Ishikawa (cell line): ENCODE measurements around the gene PDE6H.

ENCODE experiments used
- CEBPB ChIP-seq: IDR thresholded peaks from 2 replicates; pipeline ENCODE4 v1.6.1; 2012
- CREB1 ChIP-seq: IDR thresholded peaks from 2 replicates; pipeline ENCODE4 v1.6.1; 2012; ENCODE audit warnings: low read depth
- EGR1 ChIP-seq: IDR thresholded peaks from 2 replicates; pipeline ENCODE4 v1.6.1; 2012
- EP300 ChIP-seq: IDR thresholded peaks from 2 replicates; pipeline ENCODE4 v1.6.1; 2012; ENCODE audit warnings: borderline replicate concordance
- FOXM1 ChIP-seq: IDR thresholded peaks from 2 replicates; pipeline ENCODE4 v1.6.1; 2012; ENCODE audit warnings: low read depth, borderline replicate concordance
- NFIC ChIP-seq: IDR thresholded peaks from 2 replicates; pipeline ENCODE4 v1.6.1; 2012
- RAD21 ChIP-seq: IDR thresholded peaks from 2 replicates; pipeline ENCODE4 v1.6.1; 2012; ENCODE audit warnings: low read depth
- TAF1 ChIP-seq: IDR thresholded peaks from 2 replicates; pipeline ENCODE4 v1.6.1; 2012; ENCODE audit warnings: low read depth, mild to moderate bottlenecking
- TCF12 ChIP-seq: IDR thresholded peaks from 2 replicates; pipeline ENCODE4 v1.6.1; 2012; ENCODE audit warnings: low read depth
- TEAD4 ChIP-seq: IDR thresholded peaks from 2 replicates; pipeline ENCODE4 v1.6.1; 2012
- YY1 ChIP-seq: IDR thresholded peaks from 2 replicates; pipeline ENCODE4 v1.6.1; 2012; ENCODE audit warnings: low read depth
- ZBTB7A ChIP-seq: IDR thresholded peaks from 2 replicates; pipeline ENCODE4 v1.6.1; 2012; ENCODE audit warnings: low read depth
- TF ChIP-seq, protein P1 (sequence below): IDR thresholded peaks from 2 replicates; pipeline ENCODE4 v1.6.1; 2012; ENCODE audit warnings: low read depth, mild to moderate bottlenecking
- TF ChIP-seq, protein P2 (sequence below): IDR thresholded peaks from 2 replicates; pipeline ENCODE4 v1.6.1; 2012
- TF ChIP-seq, protein P3 (sequence below): IDR thresholded peaks from 2 replicates; pipeline ENCODE4 v1.6.1; 2012

Gene PDE6H

DNA sequence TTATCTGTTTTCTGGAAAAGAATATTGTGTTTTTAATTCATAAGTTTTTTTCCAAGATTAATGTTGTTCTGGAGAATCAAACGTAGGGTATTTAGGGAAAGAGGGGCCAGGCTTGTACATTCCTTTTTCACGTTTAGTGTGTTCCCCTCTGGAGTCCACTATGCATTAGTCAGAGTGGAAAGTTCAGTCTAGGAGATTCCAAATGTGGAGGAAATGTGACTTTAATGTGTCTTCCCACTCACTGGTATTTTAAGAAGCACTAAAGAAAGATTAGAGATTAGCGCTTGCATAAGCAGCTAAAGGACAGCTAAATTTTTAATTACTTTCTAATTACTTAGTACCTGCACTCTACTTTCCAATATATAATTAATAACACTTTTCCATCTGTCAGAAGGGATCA, 4.4 kb upstream of the PDE6H start:
- no peak for TF ChIP-seq RAD21
- no peak for TF ChIP-seq FOXM1
- TF ChIP-seq, protein P1, sequence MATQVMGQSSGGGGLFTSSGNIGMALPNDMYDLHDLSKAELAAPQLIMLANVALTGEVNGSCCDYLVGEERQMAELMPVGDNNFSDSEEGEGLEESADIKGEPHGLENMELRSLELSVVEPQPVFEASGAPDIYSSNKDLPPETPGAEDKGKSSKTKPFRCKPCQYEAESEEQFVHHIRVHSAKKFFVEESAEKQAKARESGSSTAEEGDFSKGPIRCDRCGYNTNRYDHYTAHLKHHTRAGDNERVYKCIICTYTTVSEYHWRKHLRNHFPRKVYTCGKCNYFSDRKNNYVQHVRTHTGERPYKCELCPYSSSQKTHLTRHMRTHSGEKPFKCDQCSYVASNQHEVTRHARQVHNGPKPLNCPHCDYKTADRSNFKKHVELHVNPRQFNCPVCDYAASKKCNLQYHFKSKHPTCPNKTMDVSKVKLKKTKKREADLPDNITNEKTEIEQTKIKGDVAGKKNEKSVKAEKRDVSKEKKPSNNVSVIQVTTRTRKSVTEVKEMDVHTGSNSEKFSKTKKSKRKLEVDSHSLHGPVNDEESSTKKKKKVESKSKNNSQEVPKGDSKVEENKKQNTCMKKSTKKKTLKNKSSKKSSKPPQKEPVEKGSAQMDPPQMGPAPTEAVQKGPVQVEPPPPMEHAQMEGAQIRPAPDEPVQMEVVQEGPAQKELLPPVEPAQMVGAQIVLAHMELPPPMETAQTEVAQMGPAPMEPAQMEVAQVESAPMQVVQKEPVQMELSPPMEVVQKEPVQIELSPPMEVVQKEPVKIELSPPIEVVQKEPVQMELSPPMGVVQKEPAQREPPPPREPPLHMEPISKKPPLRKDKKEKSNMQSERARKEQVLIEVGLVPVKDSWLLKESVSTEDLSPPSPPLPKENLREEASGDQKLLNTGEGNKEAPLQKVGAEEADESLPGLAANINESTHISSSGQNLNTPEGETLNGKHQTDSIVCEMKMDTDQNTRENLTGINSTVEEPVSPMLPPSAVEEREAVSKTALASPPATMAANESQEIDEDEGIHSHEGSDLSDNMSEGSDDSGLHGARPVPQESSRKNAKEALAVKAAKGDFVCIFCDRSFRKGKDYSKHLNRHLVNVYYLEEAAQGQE = no peak
- no peak for TF ChIP-seq YY1
- TF ChIP-seq EP300 = no peak
- TF ChIP-seq, protein P2, sequence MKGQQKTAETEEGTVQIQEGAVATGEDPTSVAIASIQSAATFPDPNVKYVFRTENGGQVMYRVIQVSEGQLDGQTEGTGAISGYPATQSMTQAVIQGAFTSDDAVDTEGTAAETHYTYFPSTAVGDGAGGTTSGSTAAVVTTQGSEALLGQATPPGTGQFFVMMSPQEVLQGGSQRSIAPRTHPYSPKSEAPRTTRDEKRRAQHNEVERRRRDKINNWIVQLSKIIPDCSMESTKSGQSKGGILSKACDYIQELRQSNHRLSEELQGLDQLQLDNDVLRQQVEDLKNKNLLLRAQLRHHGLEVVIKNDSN = no peak
- TF ChIP-seq, protein P3, sequence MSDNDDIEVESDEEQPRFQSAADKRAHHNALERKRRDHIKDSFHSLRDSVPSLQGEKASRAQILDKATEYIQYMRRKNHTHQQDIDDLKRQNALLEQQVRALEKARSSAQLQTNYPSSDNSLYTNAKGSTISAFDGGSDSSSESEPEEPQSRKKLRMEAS = no peak
- no peak for TF ChIP-seq CREB1
- TF ChIP-seq TCF12 = no peak
- TF ChIP-seq EGR1 = no peak
- TF ChIP-seq TAF1 = no peak
- TF ChIP-seq TEAD4 = no peak
- TF ChIP-seq CEBPB = no peak
- TF ChIP-seq ZBTB7A = no peak
- TF ChIP-seq NFIC = no peak

DNA sequence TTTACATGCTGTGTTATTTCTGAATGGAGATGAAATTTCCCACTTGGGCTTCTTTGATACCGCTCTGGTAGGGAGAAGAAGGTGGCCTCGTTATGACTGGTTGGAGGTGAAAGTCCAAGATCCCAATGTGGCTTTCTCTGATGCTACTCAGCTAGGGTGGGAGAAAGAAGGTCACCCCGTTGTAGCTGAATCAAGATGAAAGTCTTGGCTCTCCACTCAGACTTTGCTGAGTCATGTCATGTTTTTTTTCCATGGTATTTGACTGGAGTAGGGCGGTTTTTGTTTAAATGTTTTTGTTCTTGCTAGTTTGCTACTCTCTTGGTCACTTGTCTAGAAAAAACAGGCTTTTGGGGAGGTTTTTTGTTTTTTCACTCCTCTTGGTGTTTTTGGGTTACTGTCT, 2.4 kb upstream of the PDE6H start:
- TF ChIP-seq ZBTB7A = no peak
- TF ChIP-seq EP300 = no peak

DNA sequence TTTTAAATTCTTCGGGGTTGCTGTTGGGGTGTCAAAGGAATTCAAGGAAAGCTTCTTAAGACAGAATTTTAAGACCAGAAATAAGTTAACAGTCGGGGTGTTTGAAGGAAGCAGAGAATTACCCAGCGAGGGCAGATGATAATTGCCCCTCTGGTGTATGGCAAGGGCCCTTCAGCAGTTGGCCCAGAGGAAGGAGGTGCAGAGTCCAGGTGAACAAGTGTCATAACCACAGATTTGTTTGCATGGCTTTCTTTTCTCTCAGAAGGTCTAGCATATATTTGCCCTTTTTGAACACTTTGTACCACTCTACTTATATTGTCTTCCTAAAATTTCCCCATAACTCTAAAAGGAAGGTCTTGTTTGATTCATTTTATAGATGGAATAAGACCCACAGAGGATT, 1.8 kb downstream of the PDE6H start:
- TF ChIP-seq EP300 = no peak
- TF ChIP-seq NFIC = no peak
- TF ChIP-seq CREB1 = no peak
- TF ChIP-seq EGR1 = no peak
- no peak for TF ChIP-seq TEAD4
- TF ChIP-seq YY1 = no peak
- no peak for TF ChIP-seq CEBPB
- TF ChIP-seq TCF12 = no peak
- no peak for TF ChIP-seq ZBTB7A
- no peak for TF ChIP-seq RAD21
- TF ChIP-seq, protein P1 = no peak
- no peak for TF ChIP-seq FOXM1
- TF ChIP-seq, protein P2 = no peak
- TF ChIP-seq, protein P3 = no peak
- no peak for TF ChIP-seq TAF1

DNA sequence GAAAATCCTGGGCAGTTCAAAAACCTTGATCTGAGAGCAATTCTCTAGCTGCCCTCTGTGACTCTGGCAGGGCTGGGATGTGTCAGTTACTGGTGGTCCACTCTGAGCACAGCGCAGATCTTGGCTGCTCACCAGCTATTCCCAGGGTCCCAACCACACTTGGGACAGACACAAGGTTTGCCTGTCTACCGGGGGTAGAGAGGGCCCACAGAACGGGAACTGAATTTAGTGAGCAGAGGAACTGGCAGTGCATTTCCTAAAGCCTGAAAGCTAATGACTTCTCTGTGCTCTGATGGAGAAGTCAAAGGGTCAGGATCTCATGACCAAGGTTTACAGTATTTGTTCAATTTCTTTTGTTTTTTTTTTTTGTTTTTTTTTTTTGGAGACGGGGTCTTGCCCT, 2.6 kb downstream of the PDE6H start:
- TF ChIP-seq TCF12 (no peak), EGR1 (no peak), EP300 (no peak), RAD21 (no peak), TEAD4 (no peak), CREB1 (no peak), ZBTB7A (no peak), TAF1 (no peak)

DNA sequence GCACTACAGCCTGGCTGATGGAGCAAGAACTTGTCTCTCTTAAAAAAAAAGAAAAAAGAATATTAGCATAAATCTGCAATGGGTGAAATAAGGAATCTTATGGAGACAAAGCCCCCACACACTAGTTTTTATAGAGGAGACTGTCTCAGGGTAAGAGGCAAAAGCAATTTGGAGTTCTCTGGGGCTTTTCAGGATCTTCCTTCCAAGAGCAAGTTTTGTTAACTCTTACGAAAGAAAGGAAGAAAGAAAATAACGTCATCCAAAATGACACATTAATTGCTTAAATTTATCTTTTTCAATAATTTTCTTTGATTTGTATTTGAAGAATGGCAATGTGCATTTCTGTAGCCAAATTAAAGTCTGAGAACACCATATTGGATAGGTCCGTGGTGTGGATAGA, 3.8 kb downstream of the PDE6H start:
- TF ChIP-seq CREB1 (no peak), YY1 (no peak), TAF1 (no peak), EP300 (no peak), NFIC (no peak), TEAD4 (no peak), RAD21 (no peak), ZBTB7A (no peak)
- TF ChIP-seq, protein P2 = no peak
- TF ChIP-seq, protein P1 = no peak
- TF ChIP-seq, protein P3 = no peak
